Suppressor macrophage (primary cell): ENCODE data around the gene BRINP2.

ENCODE experiments used
- DNase-seq, 4 experiments: peaks; one replicate each; pipeline ENCODE4 v3.0.0-alpha.2; 2020 to 2022

BRINP2 gene

GRCh38 chr1:177171536-177172123, 872 bp downstream of the BRINP2 start:
- no peak for DNase-seq

DNA sequence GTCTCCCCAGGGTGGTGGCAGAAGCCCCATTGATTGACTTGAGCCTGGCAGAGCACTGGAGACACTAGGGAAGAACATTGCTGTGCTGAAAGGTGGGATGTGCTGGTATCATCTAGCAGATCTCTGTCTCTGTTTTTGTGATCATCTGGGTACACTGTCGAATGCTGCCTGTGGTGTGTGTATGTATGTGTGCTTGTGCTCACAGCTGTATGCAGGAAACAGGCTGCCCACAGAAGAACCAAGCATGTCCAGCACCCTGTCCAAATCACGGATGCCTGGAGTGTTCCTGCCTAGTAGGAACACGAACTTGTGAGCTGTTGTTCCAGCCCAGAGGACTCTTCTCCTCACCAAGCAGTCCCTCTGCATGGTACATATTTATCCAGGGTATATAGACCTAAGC, 1.5 kb downstream of the BRINP2 start:
- no peak for DNase-seq

GRCh38 chr1:177172866-177173265, 2.1 kb downstream of the BRINP2 start:
- no peak for DNase-seq

DNA sequence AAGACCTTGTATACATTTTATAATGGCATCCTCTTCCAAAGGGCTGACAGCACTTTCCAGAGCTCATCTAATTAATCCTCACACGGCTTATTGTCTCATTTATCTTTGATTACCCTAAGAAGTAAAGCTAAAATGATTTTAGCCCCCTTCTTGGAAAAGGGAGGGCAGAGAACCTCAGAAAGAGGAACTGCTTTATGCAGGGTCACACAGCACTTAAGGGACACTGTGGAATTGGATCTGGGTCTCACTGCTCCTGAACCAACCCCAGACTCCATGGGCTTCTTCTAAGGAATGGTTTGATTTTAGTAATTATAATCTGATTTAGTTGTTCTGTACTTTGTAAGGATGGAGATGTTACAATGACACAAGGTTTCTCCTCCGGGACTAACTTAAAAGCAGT, 3.2 kb downstream of the BRINP2 start:
- DNase-seq: no peak

DNA sequence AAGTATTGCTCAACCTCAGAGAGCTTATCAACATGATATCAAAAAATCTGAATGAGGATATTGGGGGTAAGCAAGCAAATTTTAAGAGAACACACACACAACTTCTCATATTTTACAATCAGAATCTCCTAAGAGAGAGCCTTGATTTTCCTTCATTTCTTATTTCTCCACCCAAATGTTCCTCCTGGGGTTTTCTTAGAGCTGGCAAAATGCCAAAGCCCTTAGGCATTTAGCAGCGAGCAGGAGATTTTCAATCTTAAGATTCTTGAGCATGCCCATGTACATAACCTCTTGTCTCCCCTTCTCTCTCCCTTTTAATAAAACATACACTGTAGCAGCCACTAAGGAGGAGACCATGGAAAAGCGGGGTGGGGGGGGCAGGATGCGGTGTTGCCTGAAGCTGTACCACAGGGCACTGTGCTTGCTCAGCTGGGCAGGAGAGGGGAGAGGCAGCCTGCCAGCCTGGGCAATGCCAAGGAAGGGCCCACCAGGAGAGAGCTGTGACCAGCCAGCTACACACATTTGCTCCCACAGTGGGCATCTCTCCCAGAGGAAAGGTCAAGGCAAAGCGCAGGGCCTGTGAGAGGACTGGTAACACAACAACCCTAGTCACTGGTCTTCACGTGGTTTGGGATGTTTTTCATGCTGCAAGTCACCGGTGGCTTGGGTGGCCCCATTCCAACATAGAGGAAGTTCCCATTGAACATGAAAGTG, 4.3 kb downstream of the BRINP2 start:
- no peak for DNase-seq

GRCh38 chr1:177181280-177181630, 10.5 kb downstream of the BRINP2 start:
- no peak for DNase-seq

- peak; percentile 37 to 64 (median 44) for DNase-seq
Measured at GRCh38 chr1:177181631-177182291, 11.0 kb downstream of the BRINP2 start.

DNA sequence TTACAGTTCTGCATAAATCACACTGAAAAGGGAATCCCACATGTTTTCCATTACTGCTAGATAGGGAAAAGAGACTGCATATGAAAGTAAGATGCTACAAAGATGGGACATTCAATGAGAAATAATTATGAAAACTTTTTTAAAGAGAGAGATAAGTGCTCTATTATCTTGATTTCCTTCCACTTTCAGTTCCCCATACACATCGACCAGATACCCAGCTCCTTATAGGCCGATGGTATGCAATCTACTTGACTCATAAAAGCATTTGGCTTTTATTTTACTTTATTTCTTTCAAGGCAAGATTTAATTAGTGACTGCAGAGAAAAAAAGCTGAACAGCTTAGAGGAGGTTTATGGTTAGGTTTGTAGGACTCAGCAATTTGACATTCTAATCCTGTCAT, 13.1 kb downstream of the BRINP2 start:
- DNase-seq: no peak

DNA sequence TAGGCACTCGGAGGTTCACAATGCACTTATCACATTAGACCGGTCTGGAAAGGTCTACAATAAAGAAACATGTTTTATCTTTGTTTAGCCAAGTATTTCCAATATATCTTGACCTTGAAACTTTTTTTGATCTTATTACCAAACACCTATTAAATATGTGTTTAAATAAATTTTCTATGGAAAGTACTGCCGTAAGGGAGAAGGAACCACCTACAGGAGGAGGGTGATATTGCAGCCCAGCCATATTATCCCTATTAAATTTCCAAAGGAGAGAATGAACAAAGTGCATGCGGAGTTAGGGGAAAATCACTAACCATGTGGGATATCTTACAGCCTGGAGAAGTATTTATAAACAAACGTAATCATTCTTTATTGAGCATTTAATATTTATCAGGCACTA, 14.5 kb downstream of the BRINP2 start:
- DNase-seq: peak in 3 of 4 experiments; percentile 5 to 30 (median 9)

- no peak for DNase-seq
Measured at GRCh38 chr1:177186639-177187038, 15.9 kb downstream of the BRINP2 start.

DNA sequence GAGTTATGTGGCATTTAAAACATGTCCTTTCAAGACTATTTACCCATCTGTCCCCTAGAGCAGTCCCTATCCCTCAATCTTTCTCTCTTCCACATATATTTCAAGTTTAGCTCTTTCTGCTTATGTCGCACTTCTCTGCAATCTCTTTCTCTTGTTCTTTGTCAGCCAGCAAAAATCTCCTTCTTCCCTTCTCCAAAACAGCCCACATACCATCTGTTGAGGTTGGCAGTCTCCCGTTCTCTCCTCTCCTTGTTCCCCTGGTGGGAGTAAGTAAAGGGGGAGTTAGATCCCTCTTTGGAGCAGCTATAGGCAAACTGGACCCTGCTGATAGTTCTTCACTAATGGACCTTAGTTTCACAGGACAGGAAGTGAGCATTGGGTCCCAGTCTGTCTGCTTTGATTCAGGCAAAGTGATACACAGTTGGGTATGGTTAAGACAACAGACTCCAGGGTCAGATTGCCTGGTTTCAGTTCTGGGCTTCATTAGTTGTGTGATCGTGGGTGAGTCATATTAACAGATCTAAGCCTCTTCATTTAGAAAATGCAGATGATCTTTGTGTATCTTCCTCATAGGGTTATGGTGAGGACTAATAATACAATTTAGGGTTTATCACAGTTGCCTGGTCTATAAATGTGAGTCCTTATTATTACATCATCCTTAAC, 19.7 kb downstream of the BRINP2 start:
- DNase-seq: no peak

GRCh38 chr1:177198243-177198642, 27.5 kb downstream of the BRINP2 start:
- no peak for DNase-seq

DNA sequence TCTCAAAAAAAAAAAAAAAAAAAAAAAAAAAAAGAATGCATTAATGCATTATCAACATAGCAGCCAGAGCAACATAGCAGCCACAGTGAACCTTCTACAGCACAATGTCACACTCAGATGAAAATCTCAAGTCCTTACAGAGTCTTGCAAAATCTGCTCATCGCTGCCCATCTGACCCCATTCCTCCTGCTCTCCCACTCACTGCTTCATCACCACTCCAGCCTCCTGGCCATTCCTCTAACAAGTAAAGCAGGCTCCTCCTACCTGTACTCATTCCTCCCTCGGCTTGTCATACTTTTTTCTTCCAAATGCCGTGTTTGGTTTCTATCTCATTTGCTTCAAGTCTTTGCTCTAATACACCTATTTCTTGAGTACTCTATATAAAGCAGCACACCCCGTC, 29.5 kb downstream of the BRINP2 start:
- DNase-seq: no peak

DNA sequence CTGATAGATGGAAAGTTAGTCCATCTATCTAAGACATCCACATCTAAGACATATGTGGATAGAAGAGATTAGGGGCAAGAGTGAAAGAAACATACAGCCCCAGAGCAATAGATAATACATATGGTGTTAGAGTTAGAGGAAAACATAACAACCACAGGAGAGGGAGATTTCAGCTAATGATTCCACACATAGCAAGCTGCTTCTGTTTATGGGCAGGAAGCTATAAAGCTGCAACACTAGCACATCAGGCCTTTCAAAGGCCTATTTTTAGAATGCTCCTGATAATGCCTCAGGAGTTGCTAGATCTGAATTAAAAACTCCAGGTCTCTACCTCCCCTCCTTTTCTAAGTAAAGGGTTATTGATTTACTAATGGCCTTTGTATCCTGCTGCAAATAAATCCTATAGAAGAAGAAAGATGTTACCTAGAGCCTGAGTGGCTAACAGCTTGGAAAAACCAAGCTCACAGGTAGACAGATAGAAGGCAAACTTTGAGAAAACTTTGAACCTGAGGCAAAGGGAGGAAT, 36.1 kb downstream of the BRINP2 start:
- no peak for DNase-seq

- DNase-seq: no peak
Measured at GRCh38 chr1:177208920-177209319, 38.2 kb downstream of the BRINP2 start.

GRCh38 chr1:177209357-177209756, 38.6 kb downstream of the BRINP2 start:
- DNase-seq: no peak

- no peak for DNase-seq
Measured at GRCh38 chr1:177210071-177210470, 39.3 kb downstream of the BRINP2 start.

GRCh38 chr1:177211231-177211630, 40.5 kb downstream of the BRINP2 start:
- no peak for DNase-seq

- DNase-seq: no peak
Measured at GRCh38 chr1:177216587-177217202, 45.9 kb downstream of the BRINP2 start.

- no peak for DNase-seq
Measured at GRCh38 chr1:177219554-177220458, 49.0 kb downstream of the BRINP2 start.

- no peak for DNase-seq
Measured at GRCh38 chr1:177223359-177223758, 52.6 kb downstream of the BRINP2 start.
